Omental fat pad (tissue), 4 donors: ENCODE data around the gene YJU2. TPM values are rescaled to one million over a fixed set of nuclear protein-coding genes. Genes with fewer than 3 reads are reported as not detected.
"Not testable (repeated sequence)": the region's sequence is repeated elsewhere in the genome, so short reads cannot be mapped to it uniquely, and the experiment has no call there.

Experiments
- ATAC-seq: fragments of 150-250 bp; one replicate; pipeline ENCODE4 v1.9.1; 2016; ENCODE audit warnings: mild to moderate bottlenecking, moderate library complexity; ENCODE audit not compliant: low FRiP score
- DNase-seq: peaks from one replicate; pipeline ENCODE4 v3.0.0-alpha.2; 2019; ENCODE audit warnings: low spot score
- total RNA-seq, 4 donors: library from RNA; depleted of rRNA; stranded (reverse); fragments of >200 nt; gene quantifications; one replicate each; pipeline ENCODE4 v1.1.0, GENCODE V29; 2016
- TF ChIP-seq, protein P1 (sequence below), 3 donors: fragments of 450-650 bp; IDR thresholded peaks; one replicate each; pipeline ENCODE4 v1.5.1; 2016 to 2017; ENCODE audit warnings: antibody characterized with exemption in 3 of 3, mild to moderate bottlenecking in 3 of 3, moderate library complexity in 2 of 3

Gene YJU2
- total RNA-seq, 4 donors from 2014 or later: 13.2 to 23.7 (median 16.8) TPM

DNA sequence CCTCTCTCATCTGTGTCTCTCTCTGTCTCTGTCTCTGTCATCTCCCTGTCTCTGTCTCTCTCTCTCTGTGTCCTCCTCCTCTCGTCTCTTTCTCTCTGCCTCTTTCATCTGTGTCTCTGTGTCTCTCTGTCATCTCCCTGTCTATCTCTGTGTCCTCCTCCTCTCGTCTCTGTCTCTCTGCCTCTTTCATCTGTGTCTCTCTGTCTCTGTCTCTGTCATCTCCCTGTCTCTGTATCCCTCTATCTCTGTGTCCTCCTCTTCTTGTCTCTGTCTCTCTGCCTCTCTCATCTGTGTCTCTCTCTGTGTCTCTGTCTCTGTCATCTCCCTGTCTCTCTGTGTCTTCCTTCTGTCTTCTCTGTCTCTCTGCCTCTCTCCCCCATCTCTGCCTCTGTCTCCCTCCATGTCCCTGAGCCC lies 18.1 kb upstream of the YJU2 start:
- TF ChIP-seq, protein P1, sequence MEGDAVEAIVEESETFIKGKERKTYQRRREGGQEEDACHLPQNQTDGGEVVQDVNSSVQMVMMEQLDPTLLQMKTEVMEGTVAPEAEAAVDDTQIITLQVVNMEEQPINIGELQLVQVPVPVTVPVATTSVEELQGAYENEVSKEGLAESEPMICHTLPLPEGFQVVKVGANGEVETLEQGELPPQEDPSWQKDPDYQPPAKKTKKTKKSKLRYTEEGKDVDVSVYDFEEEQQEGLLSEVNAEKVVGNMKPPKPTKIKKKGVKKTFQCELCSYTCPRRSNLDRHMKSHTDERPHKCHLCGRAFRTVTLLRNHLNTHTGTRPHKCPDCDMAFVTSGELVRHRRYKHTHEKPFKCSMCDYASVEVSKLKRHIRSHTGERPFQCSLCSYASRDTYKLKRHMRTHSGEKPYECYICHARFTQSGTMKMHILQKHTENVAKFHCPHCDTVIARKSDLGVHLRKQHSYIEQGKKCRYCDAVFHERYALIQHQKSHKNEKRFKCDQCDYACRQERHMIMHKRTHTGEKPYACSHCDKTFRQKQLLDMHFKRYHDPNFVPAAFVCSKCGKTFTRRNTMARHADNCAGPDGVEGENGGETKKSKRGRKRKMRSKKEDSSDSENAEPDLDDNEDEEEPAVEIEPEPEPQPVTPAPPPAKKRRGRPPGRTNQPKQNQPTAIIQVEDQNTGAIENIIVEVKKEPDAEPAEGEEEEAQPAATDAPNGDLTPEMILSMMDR (IDR thresholded peaks at IDR 0.05): no peak
- DNase-seq: no peak

DNA sequence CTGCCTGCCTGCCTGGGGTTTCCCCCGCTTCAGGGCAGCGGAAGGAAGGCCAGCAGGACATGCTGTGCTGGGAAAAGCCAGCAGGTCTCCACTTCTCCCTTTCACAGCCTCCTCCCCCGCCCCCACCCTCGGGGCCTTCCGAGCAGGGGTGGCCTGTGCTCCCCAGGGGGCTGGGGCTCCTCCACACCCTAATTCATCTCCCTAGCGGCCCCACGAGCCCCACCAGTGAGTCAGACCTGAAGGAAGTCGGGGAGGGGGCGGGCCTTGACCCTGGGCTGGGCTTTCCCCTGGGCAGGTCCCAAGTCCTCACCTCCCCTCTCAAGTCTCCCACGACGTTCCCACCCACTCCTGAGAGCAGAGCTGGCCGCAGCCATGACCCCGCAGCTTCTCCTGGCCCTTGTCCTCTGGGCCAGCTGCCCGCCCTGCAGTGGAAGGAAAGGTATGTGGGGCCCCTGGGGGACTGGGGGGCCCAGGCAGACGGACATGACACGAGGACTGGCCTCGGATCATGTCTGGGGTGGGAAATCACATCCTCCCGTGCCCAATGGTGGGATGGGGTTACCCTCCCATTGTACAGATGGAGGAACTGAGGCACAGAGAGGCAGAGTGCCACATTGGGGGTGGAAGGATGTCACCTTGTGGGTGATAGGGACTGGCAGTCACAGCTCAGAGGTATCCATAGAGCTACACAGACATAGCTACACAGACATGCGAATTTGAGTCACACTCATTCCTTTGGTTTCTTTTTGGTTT lies 17.5 kb upstream of the YJU2 start, which contains the start of gene EBI3:
EBI3 (plus strand) TSS at position 345 of the 753 bp plus-strand sequence; CDS start at position 373, 28 bp downstream.
- DNase-seq: no peak
- peak; percentile 52 for ATAC-seq
- TF ChIP-seq, protein P1 (IDR thresholded peaks at IDR 0.05): no peak

More for the DNA sequence above, 18.1 kb upstream of the YJU2 start:
- ATAC-seq: no peak

DNA sequence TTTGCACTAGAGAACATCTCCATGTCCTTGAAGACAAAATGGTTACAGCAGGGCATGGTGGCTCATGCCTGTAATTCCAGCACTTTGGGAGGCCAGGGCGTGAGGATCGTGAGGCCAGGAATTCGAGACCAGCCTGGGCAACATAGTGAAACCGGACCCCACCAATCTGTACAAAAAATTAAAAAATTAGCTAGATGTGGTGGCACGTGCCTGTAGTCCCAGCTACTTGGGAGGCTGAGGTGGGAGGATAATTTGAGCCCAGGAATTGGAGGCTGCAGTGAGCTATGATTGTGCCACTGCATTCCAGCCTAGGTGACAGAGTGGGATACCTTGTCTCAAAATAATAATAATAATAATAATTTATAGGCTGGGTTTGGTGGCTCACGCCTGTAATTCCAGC lies 16.6 kb upstream of the YJU2 start:
- ATAC-seq: not testable (repeated sequence)

DNA sequence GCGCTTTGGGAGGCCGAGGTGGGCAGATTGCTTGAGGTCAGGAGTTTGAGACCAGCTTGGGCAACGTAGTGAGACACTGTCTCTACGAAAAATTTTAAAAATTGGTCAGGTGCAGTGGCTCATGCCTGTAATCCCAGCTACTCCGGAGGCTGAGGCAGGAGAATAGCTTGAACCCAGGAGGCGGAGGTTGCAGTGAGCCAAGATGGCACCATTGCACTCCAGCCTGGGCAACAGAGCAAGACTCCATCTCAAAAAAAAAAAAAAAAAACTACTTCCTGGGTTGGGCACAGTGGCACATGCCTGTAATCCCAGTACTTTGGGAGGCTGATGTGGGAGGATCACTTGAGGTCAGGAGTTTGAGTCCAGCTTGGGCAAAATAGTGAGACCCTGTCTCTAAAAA lies 15.4 kb upstream of the YJU2 start:
- not testable (repeated sequence) for ATAC-seq, DNase-seq

More for the DNA sequence above, 16.6 kb upstream of the YJU2 start:
- DNase-seq: not testable (repeated sequence)

DNA sequence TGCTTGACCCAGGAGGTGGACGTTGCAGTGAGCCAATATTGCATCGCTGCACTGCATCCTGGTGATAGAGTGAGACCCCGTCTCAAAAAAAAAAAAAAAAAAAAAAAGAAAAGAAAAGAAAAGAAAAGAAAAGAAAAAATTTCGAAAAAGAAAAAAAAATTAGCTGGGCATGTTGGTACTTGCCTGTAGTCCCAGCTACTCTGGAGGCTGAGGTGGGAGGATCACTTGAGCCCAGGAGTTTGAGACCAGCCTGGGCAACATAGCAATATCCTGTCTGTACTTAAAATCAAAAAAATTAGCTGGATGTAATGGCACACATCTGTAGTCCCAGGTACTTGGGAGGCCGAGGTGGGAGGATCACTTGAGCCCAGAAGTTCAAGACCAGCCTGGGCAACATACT lies 14.7 kb upstream of the YJU2 start:
- ATAC-seq, DNase-seq: not testable (repeated sequence)

DNA sequence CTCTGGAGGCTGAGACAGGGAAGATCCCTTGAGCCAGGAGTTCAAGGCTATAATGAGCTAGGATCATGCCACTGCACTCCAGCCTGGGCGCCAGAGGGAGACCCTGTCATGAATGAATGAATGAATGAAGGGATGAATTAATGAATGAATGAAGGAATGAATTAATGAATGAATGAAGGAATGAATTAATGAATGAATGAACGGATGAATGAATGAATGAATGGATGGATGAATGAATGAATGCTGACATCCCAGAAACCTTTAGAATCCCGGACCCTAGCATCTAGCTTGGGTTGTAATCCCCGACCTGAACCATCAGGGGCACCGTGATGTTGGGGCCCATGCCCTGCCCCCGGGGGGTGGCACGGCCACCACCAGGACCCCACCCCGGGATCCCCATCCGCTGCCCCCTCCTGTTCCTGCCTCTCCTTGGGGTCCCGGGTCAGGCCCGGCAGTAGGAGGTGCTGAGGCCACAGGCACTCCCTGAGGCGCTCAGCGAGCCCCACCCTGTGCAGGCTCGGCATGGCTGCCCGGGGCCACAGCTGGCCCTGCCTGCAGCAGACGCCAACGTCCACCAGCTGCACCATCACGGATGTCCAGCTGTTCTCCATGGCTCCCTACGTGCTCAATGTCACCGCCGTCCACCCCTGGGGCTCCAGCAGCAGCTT lies 14.1 kb upstream of the YJU2 start:
- DNase-seq (no peak), ATAC-seq (peak; percentile 31)
- TF ChIP-seq, protein P1 (IDR thresholded peaks at IDR 0.05): no peak

DNA sequence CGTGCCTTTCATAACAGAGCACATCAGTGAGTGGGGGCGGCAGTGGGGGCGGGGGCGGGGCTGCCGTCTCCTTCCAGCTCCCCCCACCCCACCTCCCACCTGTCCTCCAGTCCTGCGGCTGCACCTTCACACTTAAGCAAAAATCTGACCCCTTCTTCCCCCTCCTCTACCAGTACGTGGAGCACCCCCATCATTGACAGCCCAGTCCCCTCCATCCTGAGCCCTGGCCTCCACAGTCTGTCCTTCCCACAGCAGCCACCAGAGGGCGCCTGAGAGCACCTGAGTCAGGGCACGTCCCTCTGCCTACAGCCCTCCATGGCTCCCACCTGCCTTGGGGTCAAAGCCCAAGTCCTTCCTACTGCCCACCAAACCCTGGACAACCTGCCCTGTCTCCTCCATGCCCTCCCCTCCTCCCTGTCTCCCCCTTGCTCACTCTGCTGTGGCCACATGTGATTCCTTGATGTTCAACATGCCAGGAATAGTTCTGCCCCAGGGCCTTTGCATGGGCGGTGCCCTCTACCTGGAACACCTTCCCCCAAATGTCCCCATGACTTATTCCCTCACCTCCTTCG lies 13.5 kb upstream of the YJU2 start:
- ATAC-seq (no peak), DNase-seq (peak; percentile 40)
- TF ChIP-seq, protein P1 (IDR thresholded peaks at IDR 0.05): no peak

DNA sequence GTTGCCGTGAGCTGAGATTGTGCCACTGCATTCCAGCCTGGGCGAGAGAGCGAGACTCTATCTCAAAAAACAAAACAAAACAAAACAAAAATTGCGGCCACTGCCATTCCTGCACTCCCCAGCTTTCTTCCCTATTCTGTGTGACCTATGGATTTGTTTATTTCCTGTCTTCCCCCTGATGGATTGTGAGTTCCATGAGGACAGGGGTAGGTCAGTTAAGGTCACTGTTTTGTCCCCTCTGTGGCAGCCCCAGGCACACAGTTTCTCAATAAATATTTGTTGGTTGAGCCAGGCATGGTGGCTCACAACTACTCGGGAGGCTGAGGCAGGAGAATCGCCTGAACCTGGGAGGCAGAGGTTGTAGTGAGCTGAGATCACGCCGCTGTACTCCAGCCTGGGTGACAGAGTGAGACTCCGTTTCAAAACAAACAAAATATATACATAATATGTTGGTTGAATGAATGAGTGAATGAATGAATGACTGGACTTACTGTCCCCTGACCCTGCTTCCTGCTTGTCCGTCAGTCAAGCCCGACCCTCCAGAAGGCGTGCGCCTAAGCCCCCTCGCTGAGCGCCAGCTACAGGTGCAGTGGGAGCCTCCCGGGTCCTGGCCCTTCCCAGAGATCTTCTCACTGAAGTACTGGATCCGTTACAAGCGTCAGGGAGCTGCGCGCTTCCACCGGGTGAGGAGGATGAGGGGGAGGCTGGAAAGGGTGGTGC lies 12.6 kb upstream of the YJU2 start:
- ATAC-seq (no peak), DNase-seq (no peak)
- TF ChIP-seq, protein P1 (IDR thresholded peaks at IDR 0.05): no peak
